Spleen (tissue), 11 donors: ENCODE measurements around the gene PELI3. TPM values are rescaled to one million over a fixed set of nuclear protein-coding genes. Genes with fewer than 3 reads are reported as not detected.
A peak's percentile ranks its signal among the peaks of the same experiment; 100 is the strongest.

Experiments
- DNase-seq: peaks from one replicate; pipeline ENCODE4 v3.0.0-alpha.2; 2020
- H3K27ac ChIP-seq, 8 donors: fragments of 200-600 bp; sonication (generic) in 7 of 8; 1 replicate in 4 of 8; 2 replicates in 4 of 8; pipeline versions ENCODE4 v1.5.0 to v1.8.0; 2016 to 2021; ENCODE audit warnings: inconsistent platforms in 4 of 8, mild to moderate bottlenecking in 4 of 8, moderate library complexity in 1 of 8
- H3K27me3 ChIP-seq, 7 donors: fragments of 200-600 bp; sonication (generic) in 6 of 7; replicated peaks in 1 of 7; 1 replicate in 4 of 7; 2 replicates in 3 of 7; pipeline versions ENCODE4 v1.5.0 to v1.8.0; 2016 to 2021; ENCODE audit warnings: inconsistent platforms in 3 of 7, mild to moderate bottlenecking in 1 of 7
- H3K36me3 ChIP-seq, 6 donors: fragments of 200-600 bp; sonication (generic) in 5 of 6; 1 replicate in 4 of 6; 2 replicates in 2 of 6; pipeline versions ENCODE4 v1.5.0 to v1.8.0; 2016 to 2021; ENCODE audit warnings: inconsistent platforms in 2 of 6
- H3K4me1 ChIP-seq, 6 donors: fragments of 200-600 bp; sonication (generic) in 5 of 6; 1 replicate in 3 of 6; 2 replicates in 3 of 6; pipeline versions ENCODE4 v1.5.0 to v1.8.0; 2016 to 2021; ENCODE audit warnings: inconsistent platforms in 3 of 6
- H3K4me3 ChIP-seq, 8 donors: fragments of 200-600 bp; sonication (generic) in 7 of 8; 1 replicate in 4 of 8; 2 replicates in 4 of 8; pipeline versions ENCODE4 v1.5.0 to v1.8.0; 2016 to 2021; ENCODE audit warnings: inconsistent platforms in 4 of 8, mild to moderate bottlenecking in 4 of 8, moderate library complexity in 2 of 8
- H3K9me3 ChIP-seq, 8 donors: fragments of 200-600 bp; sonication (generic) in 7 of 8; 1 replicate in 4 of 8; 2 replicates in 4 of 8; pipeline versions ENCODE4 v1.5.0 to v1.8.0; 2016 to 2021; ENCODE audit warnings: inconsistent platforms in 4 of 8
- POLR2A ChIP-seq, 3 donors: fragments of 450-650 bp; IDR thresholded peaks; one replicate each; pipeline ENCODE4 v1.5.1; 2017; ENCODE audit warnings: antibody characterized with exemption in 3 of 3, mild to moderate bottlenecking in 1 of 3
- POLR2AphosphoS5 ChIP-seq, 3 donors: sonication (generic); formaldehyde crosslinking; IDR thresholded peaks; one replicate each; pipeline ENCODE4 v1.5.1; 2017; ENCODE audit warnings: antibody characterized with exemption in 3 of 3
- WGBS, 5 donors: extraction: QIAGEN DNeasy Blood & Tissue Kit in 3 of 5; methylation state at CpG; one replicate each; pipeline versions ENCODE4 v1.1.5 to v1.1.7; 2013 to 2018; 5-methylcytosine and 5-hydroxymethylcytosine counted together
- intact Hi-C: fragments of 100-400 bp; cut with DNase I; formaldehyde crosslinking; loops from one replicate; pipeline ENCODE4 v1.15.0; 2023; ENCODE audit warnings: low total_unique reads
- polyA plus RNA-seq, 3 donors: library from polyadenylated mRNA; stranded (reverse); fragments of 200-250 nt; gene quantifications; one replicate each; pipeline ENCODE4 v1.2.1, GENCODE V29; 2013
- small RNA-seq, 4 donors: library from RNA; depleted of rRNA; stranded (forward); fragments of <200 nt; gene quantifications; one replicate each; pipeline ENCODE3, GENCODE V24; 2016
- total RNA-seq, 7 donors: library from RNA; depleted of rRNA in 3 of 7; stranded (reverse); fragments of >200 nt in 3 of 7; fragmentation: NEBNext Ultra II Directional in 4 of 7; extraction: Animal tissue kit (Norgen Biotek cat#: 25700) in 4 of 7; gene quantifications; one replicate each; pipeline versions ENCODE4 v1.1.0 to v1.2.1, GENCODE V29; 2016 to 2021
- TF ChIP-seq, protein P1 (sequence below), 11 experiments: fragments of 200-600 bp in 7 of 11; fragments of 450-650 bp in 4 of 11; sonication (generic) in 4 of 11; IDR thresholded peaks in 8 of 11; conservative IDR thresholded peaks in 3 of 11; 1 replicate in 7 of 11; 2 replicates in 4 of 11; pipeline versions ENCODE4 v1.4.0 to v1.8.0; 2016 to 2021; ENCODE audit warnings: antibody characterized with exemption in 11 of 11, inconsistent platforms in 4 of 11, mild to moderate bottlenecking in 1 of 11
- donor health status: healthy with polysubstance abuse.
- donor health status: DM: no; HTN: no; CAD: no; lungs with moderate emphysema.
- donor health status: DM: no; HTN: no; CAD: no.
- donor health status: Bipolar disorder and iron deficiency.
- donor health status: healthy.
- donor health status: DM: no; HTN: no; CAD: no.
- donor health status: DM: yes; HTN: yes; CAD: no.

The PELI3 gene
- total and polyA plus RNA-seq, 10 donors, result 2.4 to 14.6 (median 9.7) TPM

DNA sequence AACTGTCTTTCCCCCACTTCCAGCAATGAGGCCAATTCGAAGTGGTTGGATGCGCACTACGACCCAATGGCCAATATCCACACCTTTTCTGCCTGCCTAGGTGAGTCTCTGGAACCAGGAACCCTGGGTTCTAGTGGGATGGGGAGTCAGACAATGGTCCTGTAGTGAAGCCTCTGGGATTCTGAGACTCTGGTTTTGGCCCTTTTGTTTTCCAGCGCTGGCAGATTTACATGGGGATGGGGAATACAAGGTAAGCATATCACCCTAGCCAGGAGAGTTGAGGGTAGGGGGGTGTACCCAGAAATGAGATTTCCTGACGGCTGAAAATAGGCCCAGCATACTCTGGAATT lies 44.3 kb downstream of the PELI3 start:
- peak overlapping the region; percentile 72 to 97 (median 91) for H3K4me3 ChIP-seq
- H3K27ac ChIP-seq, result peak overlapping the region in 3 of 8 donors; percentile 61 to 74 (median 72)
- no peaks in the 10 kb centered on the region for H3K9me3 ChIP-seq
- intact Hi-C loops, result no loop called here
- H3K4me1 ChIP-seq, result peaks cover 9 to 27% (median 18%) of the 10 kb centered on the region in 6 donors
- 12 to 20% (median 18%) methylated on average over 5 of the region's 5 CpGs for WGBS, 5 donors
- TF ChIP-seq, protein P1, sequence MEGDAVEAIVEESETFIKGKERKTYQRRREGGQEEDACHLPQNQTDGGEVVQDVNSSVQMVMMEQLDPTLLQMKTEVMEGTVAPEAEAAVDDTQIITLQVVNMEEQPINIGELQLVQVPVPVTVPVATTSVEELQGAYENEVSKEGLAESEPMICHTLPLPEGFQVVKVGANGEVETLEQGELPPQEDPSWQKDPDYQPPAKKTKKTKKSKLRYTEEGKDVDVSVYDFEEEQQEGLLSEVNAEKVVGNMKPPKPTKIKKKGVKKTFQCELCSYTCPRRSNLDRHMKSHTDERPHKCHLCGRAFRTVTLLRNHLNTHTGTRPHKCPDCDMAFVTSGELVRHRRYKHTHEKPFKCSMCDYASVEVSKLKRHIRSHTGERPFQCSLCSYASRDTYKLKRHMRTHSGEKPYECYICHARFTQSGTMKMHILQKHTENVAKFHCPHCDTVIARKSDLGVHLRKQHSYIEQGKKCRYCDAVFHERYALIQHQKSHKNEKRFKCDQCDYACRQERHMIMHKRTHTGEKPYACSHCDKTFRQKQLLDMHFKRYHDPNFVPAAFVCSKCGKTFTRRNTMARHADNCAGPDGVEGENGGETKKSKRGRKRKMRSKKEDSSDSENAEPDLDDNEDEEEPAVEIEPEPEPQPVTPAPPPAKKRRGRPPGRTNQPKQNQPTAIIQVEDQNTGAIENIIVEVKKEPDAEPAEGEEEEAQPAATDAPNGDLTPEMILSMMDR (IDR thresholded peaks at IDR 0.05 in 8 of 11, conservative IDR thresholded peaks at IDR 0.05 in 3 of 11), result no peak
- no peak for TF ChIP-seq POLR2AphosphoS5 (IDR thresholded peaks at IDR 0.05)
- TF ChIP-seq POLR2A (IDR thresholded peaks at IDR 0.05), result no peak
- peaks cover 0 to 57% (median 12%) of the 10 kb centered on the region in 6 donors for H3K36me3 ChIP-seq
- DNase-seq, result no peak
- H3K27me3 ChIP-seq, result no peaks in the 10 kb centered on the region

DNA sequence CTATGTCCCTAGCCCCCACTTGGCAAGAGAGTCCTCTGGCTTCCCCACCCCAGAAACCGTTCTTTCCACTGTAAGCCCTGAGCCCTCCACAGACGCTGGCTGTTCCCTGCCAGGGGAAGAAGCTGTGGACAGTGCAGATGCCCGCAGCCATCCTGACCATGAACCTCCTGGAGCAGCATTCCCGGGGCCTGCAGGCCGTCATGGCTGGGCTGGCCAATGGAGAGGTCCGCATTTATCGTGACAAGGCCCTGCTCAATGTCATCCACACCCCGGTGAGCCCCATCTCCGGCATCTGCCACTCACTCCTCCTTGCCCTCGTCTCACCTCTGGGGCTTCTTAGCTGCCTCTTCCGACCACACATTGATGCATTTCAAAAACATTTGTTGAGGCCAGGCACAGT lies 56.9 kb downstream of the PELI3 start:
- intact Hi-C loops, result no loop called here
- TF ChIP-seq POLR2AphosphoS5 (IDR thresholded peaks at IDR 0.05) (peak in 1 of 3 donors; percentile 35), POLR2A (IDR thresholded peaks at IDR 0.05) (no peak)
- no peak for DNase-seq
- 93 to 96% (median 94%) methylated on average over 11 of the region's 11 CpGs for WGBS, 5 donors
- H3K4me1 ChIP-seq, result no peaks in the 10 kb centered on the region
- peaks cover 2 to 89% (median 57%) of the 10 kb centered on the region in 6 donors for H3K36me3 ChIP-seq
- H3K4me3 ChIP-seq, result no peak overlapping the region
- H3K27me3 ChIP-seq, result no peaks in the 10 kb centered on the region
- H3K9me3 ChIP-seq, result no peaks in the 10 kb centered on the region
- no peak overlapping the region for H3K27ac ChIP-seq

DNA sequence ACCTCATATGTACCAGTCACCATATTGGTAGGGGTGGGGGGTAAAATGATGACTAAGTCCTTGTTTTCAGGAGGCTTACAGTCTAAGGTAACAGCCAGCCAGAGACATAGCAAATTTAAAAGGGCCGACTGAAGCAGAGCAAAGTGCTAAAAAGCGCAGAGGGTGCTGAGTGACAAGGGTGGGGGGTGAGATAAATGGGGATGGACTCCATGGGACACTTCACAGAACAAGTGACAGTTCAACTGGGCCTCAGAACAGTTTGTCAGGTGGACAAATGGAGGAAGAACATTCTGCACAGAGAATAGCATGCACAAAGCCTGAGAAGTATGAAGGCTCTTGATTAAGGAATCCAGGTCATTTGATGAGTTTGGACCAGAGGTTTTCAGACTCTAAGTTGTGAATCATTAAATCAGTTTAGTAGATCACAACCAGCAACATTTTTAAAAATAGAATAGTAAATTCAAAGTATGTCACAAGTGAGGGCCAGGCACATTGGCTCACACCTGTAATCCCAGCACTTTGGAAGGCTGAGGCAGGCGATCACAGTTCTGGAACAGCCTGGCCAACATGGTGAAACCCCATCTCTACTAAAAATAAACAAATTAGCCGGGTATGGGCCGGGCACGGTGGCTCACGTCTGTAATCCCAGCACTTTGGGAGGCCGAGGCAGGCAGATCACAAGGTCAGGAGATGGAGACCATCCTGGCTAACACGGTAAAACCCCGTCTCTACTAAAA lies 57.8 kb downstream of the PELI3 start:
- Histone ChIP-seq H3K4me1 (no peaks in the 10 kb centered on the region), H3K36me3 (peaks cover 2 to 86% (median 53%) of the 10 kb centered on the region in 6 donors), H3K4me3 (no peak overlapping the region), H3K27me3 (no peaks in the 10 kb centered on the region), H3K9me3 (no peaks in the 10 kb centered on the region), H3K27ac (no peak overlapping the region)
- TF ChIP-seq POLR2A (IDR thresholded peaks at IDR 0.05), result no peak
- TF ChIP-seq, protein P1 (IDR thresholded peaks at IDR 0.05 in 8 of 11, conservative IDR thresholded peaks at IDR 0.05 in 3 of 11), result no peak
- TF ChIP-seq POLR2AphosphoS5 (IDR thresholded peaks at IDR 0.05), result no peak
- intact Hi-C loops, result no loop called here
- no peak for DNase-seq
- 89 to 98% (median 95%) methylated on average over 10 of the region's 10 CpGs for WGBS, 5 donors

Small RNAs within 50 kb of the gene (small RNA-seq; reads per million reads assigned to genes)
- 0 reads per million in 4 donors for gene RF00416

Other genes starting within 250 kb of the PELI3 start
- 10 to 100 TPM in 6 of 7 donors, 1 to 10 TPM in 1; 8.8 to 30.8 (median 18.3) TPM for gene KLC2, start 209.2 kb upstream of the PELI3 start, total RNA-seq
- 10 to 100 TPM in 1 of 3 donors, 1 to 10 TPM in 2; 5.5 to 19.5 (median 7.8) TPM for gene KLC2, start 209.2 kb upstream of the PELI3 start, polyA plus RNA-seq
- gene RAB1B, start 198.3 kb upstream of the PELI3 start, total RNA-seq, result 100 to 1,000 TPM; 101 to 130 (median 123) TPM
- gene RAB1B, start 198.3 kb upstream of the PELI3 start, polyA plus RNA-seq, result 100 to 1,000 TPM in 1 of 3 donors, 10 to 100 TPM in 2; 66.8 to 150 (median 77.0) TPM
- gene CNIH2, start 188.7 kb upstream of the PELI3 start, total RNA-seq, result 1 to 10 TPM in 3 of 7 donors, under 1 TPM in 2, not detected in 2; 0.40 to 1.9 (median 1.3) TPM
- gene CNIH2, start 188.7 kb upstream of the PELI3 start, polyA plus RNA-seq, result under 1 TPM; 0.20 to 0.57 (median 0.26) TPM
- 10 to 100 TPM; 34.7 to 50.4 (median 40.4) TPM for gene YIF1A, start 177.8 kb upstream of the PELI3 start, total RNA-seq
- 10 to 100 TPM; 48.3 to 60.1 (median 49.3) TPM for gene YIF1A, start 177.8 kb upstream of the PELI3 start, polyA plus RNA-seq
- gene TMEM151A, start 175.0 kb upstream of the PELI3 start, total RNA-seq, result under 1 TPM in 1 of 7 donors, not detected in 6; 0.34 TPM
- gene TMEM151A, start 175.0 kb upstream of the PELI3 start, polyA plus RNA-seq, result under 1 TPM in 2 of 3 donors, not detected in 1; 0.02 TPM
- 10 to 100 TPM in 2 of 7 donors, 1 to 10 TPM in 5; 4.7 to 15.7 (median 6.5) TPM for gene CD248, start 149.9 kb upstream of the PELI3 start, total RNA-seq
- gene CD248, start 149.9 kb upstream of the PELI3 start, polyA plus RNA-seq, result 1 to 10 TPM; 1.7 to 2.7 (median 2.0) TPM
- 10 to 100 TPM in 1 of 7 donors, 1 to 10 TPM in 6; 5.7 to 10.9 (median 8.9) TPM for gene RIN1, start 130.5 kb upstream of the PELI3 start, total RNA-seq
- 1 to 10 TPM; 2.3 to 7.8 (median 7.0) TPM for gene RIN1, start 130.5 kb upstream of the PELI3 start, polyA plus RNA-seq
- gene BRMS1, start 121.8 kb upstream of the PELI3 start, total RNA-seq, result 10 to 100 TPM; 32.3 to 52.5 (median 37.2) TPM
- gene BRMS1, start 121.8 kb upstream of the PELI3 start, polyA plus RNA-seq, result 10 to 100 TPM; 61.6 to 90.6 (median 83.0) TPM
- gene B4GAT1, start 119.3 kb upstream of the PELI3 start, total RNA-seq, result 10 to 100 TPM in 5 of 7 donors, 1 to 10 TPM in 2; 6.3 to 23.4 (median 13.9) TPM
- gene B4GAT1, start 119.3 kb upstream of the PELI3 start, polyA plus RNA-seq, result 1 to 10 TPM; 4.3 to 8.9 (median 8.7) TPM
- gene SLC29A2, start 95.1 kb upstream of the PELI3 start, total RNA-seq, result 1 to 10 TPM; 1.9 to 5.0 (median 4.0) TPM
- gene SLC29A2, start 95.1 kb upstream of the PELI3 start, polyA plus RNA-seq, result 1 to 10 TPM; 4.8 to 8.4 (median 7.4) TPM
- gene NPAS4, start 45.9 kb upstream of the PELI3 start, total RNA-seq, result under 1 TPM in 2 of 7 donors, not detected in 5; 0.25 to 0.72 TPM
- under 1 TPM in 2 of 3 donors, not detected in 1; 0.11 to 0.22 TPM for gene NPAS4, start 45.9 kb upstream of the PELI3 start, polyA plus RNA-seq
- gene MRPL11, start 28.1 kb upstream of the PELI3 start, total RNA-seq, result 10 to 100 TPM; 25.5 to 41.2 (median 32.6) TPM
- 10 to 100 TPM; 60.3 to 87.1 (median 72.7) TPM for gene MRPL11, start 28.1 kb upstream of the PELI3 start, polyA plus RNA-seq
- gene DPP3, start 13.5 kb downstream of the PELI3 start, total RNA-seq, result 10 to 100 TPM; 17.9 to 35.5 (median 23.9) TPM
- gene DPP3, start 13.5 kb downstream of the PELI3 start, polyA plus RNA-seq, result 10 to 100 TPM; 20.0 to 25.9 (median 20.6) TPM
- 10 to 100 TPM; 22.2 to 60.5 (median 36.9) TPM for gene BBS1, start 43.7 kb downstream of the PELI3 start, total RNA-seq
- gene BBS1, start 43.7 kb downstream of the PELI3 start, polyA plus RNA-seq, result 1 to 10 TPM; 5.2 to 9.9 (median 5.8) TPM
- 10 to 100 TPM; 14.6 to 25.7 (median 23.9) TPM for gene ZDHHC24, start 79.1 kb downstream of the PELI3 start, total RNA-seq
- 10 to 100 TPM in 2 of 3 donors, 1 to 10 TPM in 1; 9.1 to 11.6 (median 10.8) TPM for gene ZDHHC24, start 79.1 kb downstream of the PELI3 start, polyA plus RNA-seq
- gene ACTN3, start 80.0 kb downstream of the PELI3 start, total RNA-seq, result under 1 TPM in 4 of 7 donors, not detected in 3; 0.21 to 0.34 (median 0.24) TPM
- under 1 TPM; 0.05 to 0.13 (median 0.06) TPM for gene ACTN3, start 80.0 kb downstream of the PELI3 start, polyA plus RNA-seq
- 10 to 100 TPM; 11.4 to 60.8 (median 46.4) TPM for gene CTSF, start 101.7 kb downstream of the PELI3 start, total RNA-seq
- 10 to 100 TPM; 23.7 to 26.6 (median 24.0) TPM for gene CTSF, start 101.7 kb downstream of the PELI3 start, polyA plus RNA-seq
- gene CCDC87, start 126.2 kb downstream of the PELI3 start, total RNA-seq, result under 1 TPM in 5 of 7 donors, not detected in 2; 0.10 to 0.79 (median 0.17) TPM
- under 1 TPM; 0.04 to 0.08 (median 0.06) TPM for gene CCDC87, start 126.2 kb downstream of the PELI3 start, polyA plus RNA-seq
- 10 to 100 TPM; 32.8 to 50.4 (median 40.8) TPM for gene CCS, start 126.3 kb downstream of the PELI3 start, total RNA-seq
- gene CCS, start 126.3 kb downstream of the PELI3 start, polyA plus RNA-seq, result 100 to 1,000 TPM in 2 of 3 donors, 10 to 100 TPM in 1; 91.3 to 161 (median 145) TPM
- 10 to 100 TPM; 45.2 to 96.6 (median 88.3) TPM for gene RBM14, start 149.7 kb downstream of the PELI3 start, total RNA-seq
- 10 to 100 TPM; 37.7 to 67.4 (median 42.0) TPM for gene RBM14, start 149.7 kb downstream of the PELI3 start, polyA plus RNA-seq
- gene RBM4, start 171.8 kb downstream of the PELI3 start, total RNA-seq, result 100 to 1,000 TPM; 106 to 139 (median 127) TPM
- gene RBM4, start 171.8 kb downstream of the PELI3 start, polyA plus RNA-seq, result 100 to 1,000 TPM in 2 of 3 donors, 10 to 100 TPM in 1; 70.1 to 128 (median 102) TPM
- gene RBM4B, start 211.0 kb downstream of the PELI3 start, total RNA-seq, result 10 to 100 TPM; 16.3 to 23.0 (median 18.8) TPM
- 10 to 100 TPM; 14.8 to 17.7 (median 14.9) TPM for gene RBM4B, start 211.0 kb downstream of the PELI3 start, polyA plus RNA-seq